SK-N-SH treated with all-trans-retinoic acid at 6 μM for 48 hours (cell line): ENCODE results near the gene SUPT3H.

Experiments
- ATAC-seq: fragments of 200-7000 bp; cut with Tn5 transposase; 3 replicates; pipeline ENCODE4 v1.9.1; 2020; ENCODE audit warnings: mild to moderate bottlenecking, moderate library complexity
- ARNTL ChIP-seq: fragments of 450-650 bp; formaldehyde crosslinking; IDR thresholded peaks from 2 replicates; pipeline ENCODE4 v1.5.0; 2020; ENCODE audit warnings: low read depth, mild to moderate bottlenecking, moderate library complexity, borderline replicate concordance
- BACH2 ChIP-seq: fragments of 250-450 bp; sonication (Bioruptor Pico); IDR thresholded peaks from 2 replicates; pipeline ENCODE4 v1.9.0; 2021; ENCODE audit warnings: mild to moderate bottlenecking, borderline replicate concordance
- CREB5 ChIP-seq: fragments of 250-450 bp; sonication (Bioruptor Pico); IDR thresholded peaks from 2 replicates; pipeline ENCODE4 v1.5.1; 2020; ENCODE audit warnings: low read depth, mild to moderate bottlenecking, moderate library complexity
- CSDC2 ChIP-seq: fragments of 250-450 bp; sonication (Bioruptor Pico); IDR thresholded peaks from 2 replicates; pipeline ENCODE4 v1.5.0; 2020; ENCODE audit warnings: mild to moderate bottlenecking, moderate library complexity
- ESRRG ChIP-seq: fragments of 250-450 bp; sonication (Bioruptor Pico); IDR thresholded peaks from 2 replicates; pipeline ENCODE4 v1.6.1; 2021; ENCODE audit warnings: mild to moderate bottlenecking
- GLIS3 ChIP-seq: fragments of 250-450 bp; sonication (Bioruptor Pico); IDR thresholded peaks from 2 replicates; pipeline ENCODE4 v1.5.0; 2020; ENCODE audit warnings: mild to moderate bottlenecking, moderate library complexity
- ISL1 ChIP-seq: fragments of 250-450 bp; sonication (Bioruptor Pico); IDR thresholded peaks from 2 replicates; pipeline ENCODE4 v2.1.2; 2022; ENCODE audit warnings: mild to moderate bottlenecking, moderate library complexity
- OSR1 ChIP-seq: fragments of 250-450 bp; sonication (Bioruptor Pico); IDR thresholded peaks from 2 replicates; pipeline ENCODE4 v1.8.0; 2022; ENCODE audit warnings: moderate library complexity, mild to moderate bottlenecking, inconsistent platforms
- PATZ1 ChIP-seq: fragments of 250-450 bp; sonication (Bioruptor Pico); IDR thresholded peaks from 2 replicates; pipeline ENCODE4 v1.8.0; 2020; ENCODE audit warnings: mild to moderate bottlenecking, moderate library complexity, borderline replicate concordance
- POU6F1 ChIP-seq: fragments of 250-450 bp; sonication (Bioruptor Pico); IDR thresholded peaks from 2 replicates; pipeline ENCODE4 v1.8.0; 2021; ENCODE audit warnings: low read depth, mild to moderate bottlenecking, moderate library complexity, borderline replicate concordance
- RARB ChIP-seq: fragments of 250-450 bp; sonication (Bioruptor Pico); IDR thresholded peaks from 2 replicates; pipeline ENCODE4 v1.8.0; 2021; ENCODE audit warnings: mild to moderate bottlenecking, moderate library complexity
- SNAI2 ChIP-seq: fragments of 250-450 bp; sonication (Bioruptor Pico); IDR thresholded peaks from 2 replicates; pipeline ENCODE4 v1.5.0; 2020; ENCODE audit warnings: mild to moderate bottlenecking, moderate library complexity
- TCF4 ChIP-seq: fragments of 250-450 bp; sonication (Bioruptor Pico); IDR thresholded peaks from 2 replicates; pipeline ENCODE4 v1.8.0; 2021; ENCODE audit warnings: mild to moderate bottlenecking, moderate library complexity, borderline replicate concordance
- TOX ChIP-seq: fragments of 250-450 bp; sonication (Bioruptor Pico); IDR thresholded peaks from 2 replicates; pipeline ENCODE4 v1.8.0; 2021; ENCODE audit warnings: mild to moderate bottlenecking, moderate library complexity, borderline replicate concordance
- TSHZ2 ChIP-seq: fragments of 250-450 bp; sonication (Bioruptor Pico); IDR thresholded peaks from 2 replicates; pipeline ENCODE4 v1.5.0; 2020; ENCODE audit warnings: mild to moderate bottlenecking, moderate library complexity
- ZC3H10 ChIP-seq: fragments of 250-450 bp; sonication (Bioruptor Pico); IDR thresholded peaks from 2 replicates; pipeline ENCODE4 v1.5.1; 2021; ENCODE audit warnings: mild to moderate bottlenecking, moderate library complexity
- ZFP30 ChIP-seq: fragments of 450-650 bp; formaldehyde crosslinking; IDR thresholded peaks from 2 replicates; pipeline ENCODE4 v1.5.0; 2022; ENCODE audit warnings: mild to moderate bottlenecking, moderate library complexity
- ZNF565 ChIP-seq: fragments of 450-650 bp; formaldehyde crosslinking; conservative IDR thresholded peaks from 2 replicates; pipeline ENCODE4 v1.5.0; 2020; ENCODE audit warnings: low read depth, mild to moderate bottlenecking, moderate library complexity
- ZNF70 ChIP-seq: fragments of 450-650 bp; formaldehyde crosslinking; IDR thresholded peaks from 2 replicates; pipeline ENCODE4 v1.5.0; 2020; ENCODE audit warnings: mild to moderate bottlenecking, moderate library complexity
- TF ChIP-seq, protein P1 (sequence below): fragments of 250-450 bp; sonication (Bioruptor Pico); IDR thresholded peaks from 2 replicates; pipeline ENCODE4 v1.5.1; 2021; ENCODE audit warnings: mild to moderate bottlenecking, moderate library complexity

The SUPT3H gene

GRCh38 chr6:44933108-44933507, 444.6 kb downstream of the SUPT3H start:
- TF ChIP-seq SNAI2 (no peak), ZC3H10 (CRISPR knock-in tag) (no peak), OSR1 (no peak), TCF4 (CRISPR knock-in tag) (no peak), BACH2 (CRISPR knock-in tag) (no peak), ZFP30 (CRISPR knock-in tag) (no peak), CREB5 (CRISPR knock-in tag) (no peak), TOX (no peak), GLIS3 (CRISPR knock-in tag) (no peak), POU6F1 (CRISPR knock-in tag) (no peak)
- TF ChIP-seq, protein P1, sequence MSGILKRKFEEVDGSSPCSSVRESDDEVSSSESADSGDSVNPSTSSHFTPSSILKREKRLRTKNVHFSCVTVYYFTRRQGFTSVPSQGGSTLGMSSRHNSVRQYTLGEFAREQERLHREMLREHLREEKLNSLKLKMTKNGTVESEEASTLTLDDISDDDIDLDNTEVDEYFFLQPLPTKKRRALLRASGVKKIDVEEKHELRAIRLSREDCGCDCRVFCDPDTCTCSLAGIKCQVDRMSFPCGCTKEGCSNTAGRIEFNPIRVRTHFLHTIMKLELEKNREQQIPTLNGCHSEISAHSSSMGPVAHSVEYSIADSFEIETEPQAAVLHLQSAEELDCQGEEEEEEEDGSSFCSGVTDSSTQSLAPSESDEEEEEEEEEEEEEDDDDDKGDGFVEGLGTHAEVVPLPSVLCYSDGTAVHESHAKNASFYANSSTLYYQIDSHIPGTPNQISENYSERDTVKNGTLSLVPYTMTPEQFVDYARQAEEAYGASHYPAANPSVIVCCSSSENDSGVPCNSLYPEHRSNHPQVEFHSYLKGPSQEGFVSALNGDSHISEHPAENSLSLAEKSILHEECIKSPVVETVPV: no peak
- ATAC-seq: no peak

DNA sequence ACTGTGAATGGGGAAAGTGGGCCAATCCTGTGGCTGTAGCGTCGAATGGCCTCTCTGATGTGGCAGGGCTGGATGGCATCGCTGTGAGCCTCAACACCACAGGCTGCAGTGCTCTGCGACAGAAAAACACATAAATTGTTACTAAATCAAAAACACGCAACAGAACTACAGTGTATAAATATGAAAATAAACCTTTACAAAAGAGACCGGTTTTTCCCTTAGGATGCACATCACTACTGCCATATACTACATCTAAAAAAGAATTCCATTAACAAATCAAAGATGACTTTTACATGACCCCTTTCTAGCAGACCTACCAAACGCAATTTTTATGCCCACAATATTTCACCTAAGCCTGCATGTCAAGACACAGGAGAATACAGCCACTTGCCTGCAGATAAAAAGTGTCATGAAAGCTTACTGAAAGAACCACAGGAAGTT, 445.1 kb downstream of the SUPT3H start:
- ATAC-seq: no peak
- no peak for TF ChIP-seq ISL1 (CRISPR knock-in tag)
- no peak for TF ChIP-seq PATZ1 (CRISPR knock-in tag)
- no peak for TF ChIP-seq TOX
- TF ChIP-seq ZNF565 (CRISPR knock-in tag): no peak
- no peak for TF ChIP-seq ARNTL (CRISPR knock-in tag)
- TF ChIP-seq BACH2 (CRISPR knock-in tag): no peak
- no peak for TF ChIP-seq ESRRG (CRISPR knock-in tag)
- TF ChIP-seq GLIS3 (CRISPR knock-in tag): no peak
- TF ChIP-seq ZNF70 (CRISPR knock-in tag): no peak
- TF ChIP-seq ZFP30 (CRISPR knock-in tag): no peak
- no peak for TF ChIP-seq CSDC2
- TF ChIP-seq POU6F1 (CRISPR knock-in tag): no peak
- no peak for TF ChIP-seq CREB5 (CRISPR knock-in tag)
- no peak for TF ChIP-seq RARB
- TF ChIP-seq, protein P1: no peak
- TF ChIP-seq TSHZ2 (CRISPR knock-in tag): no peak
